Brain pericyte (primary cell): ENCODE measurements around the gene SUGP1.
"Not testable (repeated sequence)": the region's sequence is repeated elsewhere in the genome, so short reads cannot be mapped to it uniquely, and the experiment has no call there.

Experiments used
- DNase-seq: peaks from one replicate; pipeline ENCODE4 v3.0.0-alpha.2; 2012; ENCODE audit warnings: low read depth, low spot score

Gene SUGP1

GRCh38 chr19:19267305-19267704, 53.0 kb downstream of the SUGP1 start:
- no peak for DNase-seq

GRCh38 chr19:19263886-19264487, 56.3 kb downstream of the SUGP1 start:
- no peak for DNase-seq

GRCh38 chr19:19262190-19263057, 57.9 kb downstream of the SUGP1 start:
- DNase-seq = no peak

DNA sequence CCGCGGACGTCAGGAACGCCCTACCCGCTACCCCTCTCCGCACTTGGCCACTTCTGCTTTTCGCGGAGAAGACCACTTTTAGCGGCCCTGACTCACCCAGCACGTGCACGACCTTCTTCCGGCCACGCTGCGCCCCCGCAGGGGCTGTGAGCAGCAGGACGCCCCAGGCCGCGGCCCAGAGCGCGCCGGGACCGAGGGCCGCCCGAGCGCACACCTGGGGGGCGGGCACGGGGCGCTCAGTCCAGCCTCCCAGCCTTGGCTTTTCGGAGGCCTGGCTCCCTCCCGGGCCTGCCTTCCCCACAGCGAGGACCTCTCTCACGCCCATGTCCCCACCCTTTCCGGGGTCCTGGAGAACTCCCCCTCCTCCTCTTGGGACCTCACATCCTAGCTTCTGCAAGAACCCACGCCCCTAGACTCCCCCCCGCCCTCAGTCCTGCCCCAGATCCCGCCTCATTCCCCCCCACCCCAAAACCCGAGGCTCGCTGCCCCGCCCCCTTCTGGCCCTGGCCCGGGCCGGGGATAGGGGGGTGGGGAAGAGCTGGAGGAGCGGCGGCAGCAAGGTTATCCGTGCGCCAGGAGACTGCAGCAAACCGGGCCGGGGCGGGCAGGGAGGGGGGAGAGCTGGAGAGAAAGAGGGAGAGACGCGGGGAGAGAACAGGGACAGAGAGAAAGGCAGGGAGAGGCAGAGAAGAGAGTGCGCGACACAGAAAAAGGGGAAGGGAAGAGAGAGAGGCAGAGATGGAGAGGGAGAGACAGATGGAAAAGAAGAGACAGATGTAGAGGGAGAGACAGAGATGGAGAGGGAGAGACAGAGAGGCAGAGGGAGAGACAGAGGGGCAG, 58.7 kb downstream of the SUGP1 start:
- no peak for DNase-seq

DNA sequence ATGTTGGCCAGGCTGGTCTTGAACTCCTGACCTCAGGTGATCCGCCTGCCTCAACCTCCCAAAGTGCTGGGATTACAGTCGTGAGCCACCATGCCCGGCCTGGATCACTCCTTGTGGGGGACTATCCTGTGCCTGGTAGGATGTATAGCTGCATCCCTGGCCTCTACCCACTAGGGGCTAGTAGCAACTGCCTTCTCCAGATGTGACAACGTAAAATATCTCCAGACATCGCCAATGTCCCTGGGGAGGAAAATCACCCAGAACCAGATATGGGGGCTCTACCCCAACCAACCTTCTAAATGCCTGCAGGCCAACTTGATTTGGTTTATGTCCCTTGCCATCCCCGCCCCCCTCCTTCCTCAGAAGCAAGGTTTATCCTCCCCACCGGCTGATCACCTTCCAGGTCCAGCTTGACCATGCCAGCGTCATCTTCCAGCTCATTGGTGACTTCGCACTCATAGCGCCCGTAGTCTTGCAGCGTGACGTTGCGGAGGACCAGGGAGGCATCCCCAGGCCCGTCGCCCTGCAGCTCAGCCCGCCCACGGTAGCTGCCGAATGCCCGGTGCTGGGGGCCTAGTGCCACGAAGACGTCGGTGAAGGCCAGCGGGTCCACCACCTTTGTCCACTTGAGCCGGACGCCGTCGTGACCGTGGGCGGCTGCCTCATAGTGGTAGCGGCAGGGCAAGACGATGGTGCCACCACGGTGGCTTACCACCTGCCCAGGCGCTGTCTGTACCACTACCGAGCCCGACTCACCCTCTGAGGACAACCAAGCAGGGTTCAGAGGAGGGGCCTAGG, 59.7 kb downstream of the SUGP1 start:
- DNase-seq = no peak

DNA sequence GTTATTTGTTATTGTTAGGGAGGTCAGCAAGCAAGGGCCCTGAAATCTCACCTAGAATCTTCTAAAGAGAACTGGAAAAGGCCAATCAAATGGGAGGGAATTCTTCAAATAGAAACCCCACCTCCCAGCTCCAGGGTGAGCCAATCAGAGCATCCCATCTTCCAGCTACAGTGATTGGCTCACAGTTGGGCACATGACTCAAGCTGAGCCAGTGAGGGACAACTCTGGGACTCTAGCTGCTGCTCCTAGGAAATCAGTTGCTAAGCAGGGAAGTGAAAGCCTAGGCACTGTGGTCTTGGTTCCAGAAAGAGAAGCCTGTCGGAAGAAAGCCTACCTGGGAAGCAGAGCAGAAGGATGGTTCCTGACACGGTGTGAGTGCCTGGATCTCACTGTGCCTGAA, 60.6 kb downstream of the SUGP1 start:
- no peak for DNase-seq

- no peak for DNase-seq
These were observed 61.5 kb downstream of the SUGP1 start for GRCh38 chr19:19258589-19259338.

GRCh38 chr19:19257836-19258588, 62.3 kb downstream of the SUGP1 start:
- no peak for DNase-seq

DNA sequence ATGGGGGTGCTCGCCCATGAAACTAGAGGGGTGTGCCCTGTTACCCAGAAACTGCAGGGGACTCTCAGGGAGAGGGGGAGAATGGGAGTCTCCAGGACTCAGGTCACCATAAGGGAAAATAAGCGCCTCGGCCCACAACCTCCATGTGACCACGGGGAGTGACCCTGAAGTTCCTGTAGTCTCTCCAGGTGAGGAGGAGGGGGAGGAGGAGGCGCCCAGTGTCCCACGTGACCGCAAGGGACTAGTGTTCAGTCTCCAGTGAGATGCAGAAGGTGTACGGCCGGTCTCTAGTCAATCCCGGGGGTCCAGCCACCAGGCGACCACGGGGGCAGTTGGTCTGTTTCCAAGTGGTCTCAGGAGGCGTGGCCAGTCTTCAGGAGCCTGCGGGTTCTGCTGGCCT, 63.2 kb downstream of the SUGP1 start:
- no peak for DNase-seq

- DNase-seq = no peak
These were observed 64.0 kb downstream of the SUGP1 start for GRCh38 chr19:19256072-19256969.

DNA sequence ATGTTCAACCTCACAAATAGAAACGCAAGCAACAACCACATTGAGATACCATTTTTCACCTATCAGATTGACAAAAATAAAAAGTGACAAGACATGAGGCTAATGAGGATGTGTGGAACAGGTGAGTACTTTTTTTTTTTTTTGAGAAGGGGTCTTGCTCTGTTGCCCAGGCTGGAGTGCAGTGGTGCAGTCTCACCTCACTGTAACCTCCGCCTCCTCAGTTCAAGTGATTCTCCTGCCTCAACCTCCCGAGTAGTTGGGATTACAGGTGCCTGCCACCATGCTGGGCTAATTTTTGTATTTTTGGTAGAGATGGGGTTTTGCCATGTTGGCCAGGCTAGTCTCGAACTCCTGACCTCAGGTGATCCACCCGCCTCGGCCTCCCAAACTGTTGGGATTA, 66.9 kb downstream of the SUGP1 start:
- DNase-seq = not testable (repeated sequence)

GRCh38 chr19:19250196-19250801, 70.0 kb downstream of the SUGP1 start:
- DNase-seq = no peak

DNA sequence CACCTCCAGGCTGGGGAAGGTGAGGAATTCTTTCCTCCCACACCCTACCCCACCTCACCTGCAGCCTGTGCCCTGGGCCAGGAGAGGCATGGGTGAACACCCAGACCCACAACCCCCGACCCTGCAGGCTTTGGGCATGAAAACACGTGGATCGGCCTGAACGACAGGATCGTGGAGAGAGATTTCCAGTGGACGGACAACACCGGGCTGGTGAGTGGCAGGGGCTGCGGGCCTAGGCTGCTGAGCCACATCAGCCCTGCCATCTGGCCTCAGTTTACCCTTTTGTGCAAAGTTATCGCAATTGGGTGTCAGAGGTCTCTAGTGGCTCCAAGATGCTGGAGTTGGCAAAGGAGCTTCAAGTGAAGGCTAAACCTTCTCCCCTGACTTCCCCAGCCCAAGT, 79.8 kb downstream of the SUGP1 start:
- no peak for DNase-seq

GRCh38 chr19:19239675-19240074, 80.6 kb downstream of the SUGP1 start:
- DNase-seq = no peak

DNA sequence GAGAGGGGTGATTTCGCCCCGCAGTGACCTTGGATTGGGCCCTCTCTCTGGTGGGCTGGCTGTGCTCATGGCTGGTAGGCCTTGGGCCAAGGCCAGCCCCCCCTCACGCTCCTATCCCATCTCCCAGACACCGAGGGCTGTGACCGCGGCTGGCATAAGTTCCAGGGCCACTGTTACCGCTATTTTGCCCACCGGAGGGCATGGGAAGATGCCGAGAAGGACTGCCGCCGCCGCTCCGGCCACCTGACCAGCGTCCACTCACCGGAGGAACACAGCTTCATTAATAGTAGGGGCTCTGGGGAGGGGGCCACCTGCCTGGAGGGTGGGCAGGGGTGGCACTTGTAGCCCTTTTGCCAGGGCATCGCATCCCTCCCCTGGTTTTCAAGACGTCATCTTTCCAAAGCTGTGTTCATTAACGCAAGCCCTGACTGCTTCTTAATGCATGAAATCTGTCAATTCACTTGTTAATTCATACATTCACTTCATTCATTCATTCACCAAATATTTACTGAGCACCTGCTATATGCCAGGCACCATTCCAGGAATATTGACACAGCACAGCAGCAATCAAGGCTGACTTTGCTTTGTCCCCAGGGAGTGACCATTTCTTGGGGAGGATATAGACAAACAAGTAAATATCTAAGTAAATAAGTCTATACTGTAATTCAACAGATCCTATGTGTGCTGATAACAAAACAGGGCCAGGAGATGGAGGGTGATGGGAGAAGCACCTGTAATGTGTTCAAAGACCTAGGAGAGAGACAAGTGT, 82.0 kb downstream of the SUGP1 start:
- no peak for DNase-seq

GRCh38 chr19:19236173-19236572, 84.1 kb downstream of the SUGP1 start:
- no peak for DNase-seq

DNA sequence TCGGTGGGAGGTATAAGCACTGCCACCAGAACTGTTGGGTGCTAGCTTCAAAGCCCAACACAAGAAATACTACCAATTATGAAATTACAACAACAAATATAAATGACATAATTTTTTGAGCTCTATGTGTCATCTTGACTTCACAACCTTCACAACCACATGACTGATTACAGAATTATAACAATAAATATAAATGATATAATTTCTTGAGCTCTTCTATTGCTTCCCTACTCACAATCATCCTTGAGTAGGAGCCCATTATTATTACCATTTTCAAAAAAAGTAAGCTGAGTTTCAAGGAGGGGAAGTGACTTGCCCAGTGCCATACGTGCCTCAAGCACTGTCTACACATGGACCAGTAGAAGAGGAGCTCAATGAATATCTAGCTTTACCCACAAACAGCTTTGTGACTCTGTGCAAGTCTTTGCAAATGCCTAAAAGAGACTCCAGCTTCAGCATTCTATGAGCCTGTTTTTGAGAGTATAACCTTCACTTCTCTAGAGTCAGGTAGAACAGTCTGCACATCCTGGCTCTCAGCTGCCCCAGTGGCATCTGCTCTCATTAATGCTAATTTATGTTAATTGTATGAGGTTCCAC, 86.0 kb downstream of the SUGP1 start:
- DNase-seq = no peak
